ENCODE data around the gene TRIO. TPM values are rescaled to one million over a fixed set of nuclear protein-coding genes. Genes with fewer than 3 reads are reported as not detected.

TRIO gene
- total RNA-seq, 4 donors from 2014 or later, result 186 to 388 (median 285) TPM

- intact Hi-C loops (cut with DNase I; ENCODE audit: low total_unique reads), result loop anchor here (5.0 kb wide), 2 partner anchors 122 to 157 kb away; partner anchors contain the start of gene TRIO
- 4 to 7% methylated on average over 12 to 26 of the region's 26 CpGs for whole genome bisulfite sequencing, 2 donors (ENCODE audit: low coverage in 1 of 2)
- TF ChIP-seq POLR2A (IDR thresholded peaks at IDR 0.05), result no peak
- peak; percentile 66 to 78 (median 67) for TF ChIP-seq POLR2AphosphoS5 (IDR thresholded peaks at IDR 0.05)
- peak in 1 of 5 experiments; percentile 22 for TF ChIP-seq CTCF (IDR thresholded peaks at IDR 0.05)
- TF ChIP-seq EP300 (IDR thresholded peaks at IDR 0.05; ENCODE audit: low read depth), result no peak
- in situ Hi-C loops (cut with MboI; ENCODE audit: low pct_ligation_motif_present in 1 of 4, low pct_unique_long_range_greater_than_20kb in 1 of 4, low sequenced_read_pairs in 3 of 4), result loop anchor here (5.0 to 25.0 kb wide), 4 partner anchors 120 to 160 kb away; partner anchors contain the start of gene TRIO (in 2 of the 4)
- H3K4me1 ChIP-seq, result peaks cover 15 to 45% (median 35%) of the 10 kb centered on the region in 4 donors
- H3K36me3 ChIP-seq, result no peaks in the 10 kb centered on the region
- DNase-seq, result peak; percentile 95
- peak overlapping the region in 2 of 4 donors; percentile 7 to 32 for H3K4me3 ChIP-seq
- peak overlapping the region; percentile 50 to 72 (median 66) for H3K27ac ChIP-seq
- no peaks in the 10 kb centered on the region for H3K9me3 ChIP-seq
- H3K27me3 ChIP-seq, result no peaks in the 10 kb centered on the region
Observed at GRCh38 chr5:14264605-14265316, 121.6 kb downstream of the TRIO start.

GRCh38 chr5:14265570-14265969 lies 122.4 kb downstream of the TRIO start:
- in situ Hi-C loops (cut with MboI; ENCODE audit: low pct_ligation_motif_present in 1 of 4, low pct_unique_long_range_greater_than_20kb in 1 of 4, low sequenced_read_pairs in 3 of 4) (loop anchor here (5.0 to 25.0 kb wide), 4 partner anchors 121 to 161 kb away; partner anchors contain the start of gene TRIO (in 2 of the 4)), intact Hi-C loops (cut with DNase I; ENCODE audit: low total_unique reads) (loop anchor here (5.0 kb wide), 2 partner anchors 123 to 158 kb away; partner anchors contain the start of gene TRIO)
- WGBS, 2 donors (ENCODE audit: low coverage in 1 of 2), result 67 to 79% methylated on average over 2 of the region's 2 CpGs

GRCh38 chr5:14266171-14266570 lies 123.0 kb downstream of the TRIO start:
- intact Hi-C loops (cut with DNase I; ENCODE audit: low total_unique reads) (loop anchor here (5.0 kb wide), 2 partner anchors 124 to 159 kb away; partner anchors contain the start of gene TRIO), in situ Hi-C loops (cut with MboI; ENCODE audit: low pct_ligation_motif_present in 1 of 4, low pct_unique_long_range_greater_than_20kb in 1 of 4, low sequenced_read_pairs in 3 of 4) (loop anchor here (5.0 to 25.0 kb wide), 4 partner anchors 121 to 161 kb away; partner anchors contain the start of gene TRIO (in 2 of the 4))
- Histone ChIP-seq H3K36me3 (no peaks in the 10 kb centered on the region), H3K4me1 (peaks cover 19 to 56% (median 40%) of the 10 kb centered on the region in 4 donors), H3K9me3 (no peaks in the 10 kb centered on the region), H3K27ac (peak overlapping the region in 1 of 4 donors; percentile 70), H3K27me3 (no peaks in the 10 kb centered on the region), H3K4me3 (no peak overlapping the region)
- TF ChIP-seq CTCF (IDR thresholded peaks at IDR 0.05) (no peak), POLR2A (IDR thresholded peaks at IDR 0.05) (no peak)
- DNase-seq, result no peak
- 91 to 93% methylated on average over 3 to 4 of the region's 4 CpGs for WGBS, 2 donors (ENCODE audit: low coverage in 1 of 2)

More at GRCh38 chr5:14265570-14265969, 122.4 kb downstream of the TRIO start:
- Histone ChIP-seq H3K9me3 (no peaks in the 10 kb centered on the region), H3K27ac (peak overlapping the region in 2 of 4 donors; percentile 70 to 72), H3K4me3 (no peak overlapping the region), H3K4me1 (peaks cover 19 to 52% (median 40%) of the 10 kb centered on the region in 4 donors), H3K36me3 (no peaks in the 10 kb centered on the region), H3K27me3 (no peaks in the 10 kb centered on the region)
- no peak for DNase-seq
- TF ChIP-seq CTCF (IDR thresholded peaks at IDR 0.05), result no peak
- no peak for TF ChIP-seq EP300 (IDR thresholded peaks at IDR 0.05; ENCODE audit: low read depth)
- TF ChIP-seq POLR2AphosphoS5 (IDR thresholded peaks at IDR 0.05), result peak in 1 of 3 donors; percentile 25

GRCh38 chr5:14266686-14267085 lies 123.5 kb downstream of the TRIO start:
- peak overlapping the region in 2 of 4 donors; percentile 15 to 16 for H3K27ac ChIP-seq
- TF ChIP-seq POLR2AphosphoS5 (IDR thresholded peaks at IDR 0.05), result no peak
- TF ChIP-seq CTCF (IDR thresholded peaks at IDR 0.05), result no peak
- no peak for TF ChIP-seq EP300 (IDR thresholded peaks at IDR 0.05; ENCODE audit: low read depth)
- no peak for TF ChIP-seq POLR2A (IDR thresholded peaks at IDR 0.05)
- no peak overlapping the region for H3K4me3 ChIP-seq
- peaks cover 19 to 58% (median 40%) of the 10 kb centered on the region in 4 donors for H3K4me1 ChIP-seq
- H3K36me3 ChIP-seq, result no peaks in the 10 kb centered on the region
- WGBS, 2 donors (ENCODE audit: low coverage in 1 of 2), result 60% methylated on average over 3 of the region's 3 CpGs; no CpG with 5 or more reads in 1 of the 2 donors
- H3K27me3 ChIP-seq, result no peaks in the 10 kb centered on the region
- intact Hi-C loops (cut with DNase I; ENCODE audit: low total_unique reads), result loop anchor here (5.0 kb wide), 2 partner anchors 124 to 159 kb away; partner anchors contain the start of gene TRIO
- in situ Hi-C loops (cut with MboI; ENCODE audit: low pct_ligation_motif_present in 1 of 4, low pct_unique_long_range_greater_than_20kb in 1 of 4, low sequenced_read_pairs in 3 of 4), result loop anchor here (5.0 to 25.0 kb wide), 4 partner anchors 122 to 162 kb away; partner anchors contain the start of gene TRIO (in 2 of the 4)
- DNase-seq, result no peak
- H3K9me3 ChIP-seq, result no peaks in the 10 kb centered on the region

Data from transverse colon (tissue), 4 donors.